HFFc6 (cell line): Measurements from ENCODE around the gene ATP5PO. TPM values are rescaled to one million over a fixed set of nuclear protein-coding genes. Genes with fewer than 3 reads are reported as not detected.

Experiments used
- DNase-seq: peaks from one replicate; pipeline ENCODE4 v3.0.0-alpha.2; 2018
- H3K27ac Mint-ChIP-seq: 2 replicates; pipeline ENCODE4 v1.8.0; 2020; ENCODE audit warnings: mild to moderate bottlenecking, mixed read lengths
- H3K27me3 Mint-ChIP-seq: 2 replicates; pipeline ENCODE4 v1.8.0; 2021; ENCODE audit warnings: mild to moderate bottlenecking, moderate library complexity, mixed read lengths; ENCODE audit not compliant: insufficient read depth
- H3K36me3 Mint-ChIP-seq: 2 replicates; pipeline ENCODE4 v1.8.0; 2021; ENCODE audit warnings: low read depth, mixed read lengths
- H3K4me1 Mint-ChIP-seq: 2 replicates; pipeline ENCODE4 v1.8.0; 2020; ENCODE audit warnings: low read depth, mixed read lengths
- H3K4me3 Mint-ChIP-seq: 2 replicates; pipeline ENCODE4 v1.8.0; 2020; ENCODE audit warnings: mild to moderate bottlenecking, moderate library complexity, mixed read lengths
- H3K9me3 Mint-ChIP-seq: 2 replicates; pipeline ENCODE4 v1.8.0; 2020; ENCODE audit warnings: mild to moderate bottlenecking, mixed read lengths
- total RNA-seq, 6 experiments: library from RNA; stranded (reverse); fragmentation: NEBNext Ultra II Directional; extraction: Animal tissue kit (Norgen Biotek cat#: 25700); gene quantifications; 2 replicates in 1 of 6; 3 replicates in 5 of 6; pipeline ENCODE4 v1.2.3, GENCODE V29; 2021
- TF ChIP-seq, protein P1 (sequence below): fragments of 200-600 bp; sonication (generic); IDR thresholded peaks from 2 replicates; pipeline ENCODE4 v1.5.0; 2021; ENCODE audit warnings: antibody characterized with exemption, mild to moderate bottlenecking

ATP5PO gene
- total RNA-seq, 6 experiments from 2014 or later, result 175 to 206 (median 192) TPM

DNA sequence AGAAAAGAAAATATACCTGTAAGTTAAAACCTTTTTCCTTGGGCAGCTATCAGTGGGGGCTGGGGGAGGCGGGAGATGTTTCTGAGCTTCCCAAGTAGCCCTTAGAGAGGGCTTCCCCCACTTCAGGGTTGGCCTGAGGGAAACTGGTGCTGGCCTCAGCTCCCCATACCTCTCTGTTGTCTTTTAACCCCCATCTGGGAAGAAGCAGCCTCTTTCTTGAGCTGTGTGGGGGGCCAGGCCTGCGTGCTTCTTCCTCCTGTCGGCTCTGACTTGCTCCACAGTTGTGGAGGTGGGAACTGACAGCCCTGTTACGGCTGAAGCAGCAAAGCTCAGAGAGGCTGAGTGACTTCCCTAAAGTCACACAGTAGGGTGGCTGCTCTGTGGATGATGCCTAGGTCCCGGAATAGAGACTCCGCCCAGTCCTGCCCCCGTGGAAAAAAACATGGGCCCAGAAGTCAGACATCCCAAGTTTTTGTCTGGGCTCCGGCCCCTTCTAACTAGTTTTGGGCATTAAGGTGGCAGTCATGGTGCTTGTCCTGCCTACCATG, 55.2 kb downstream of the ATP5PO start:
- no peak overlapping the region for H3K27ac Mint-ChIP-seq
- no peak for DNase-seq
- H3K9me3 Mint-ChIP-seq, result no peaks in the 10 kb centered on the region
- TF ChIP-seq, protein P1, sequence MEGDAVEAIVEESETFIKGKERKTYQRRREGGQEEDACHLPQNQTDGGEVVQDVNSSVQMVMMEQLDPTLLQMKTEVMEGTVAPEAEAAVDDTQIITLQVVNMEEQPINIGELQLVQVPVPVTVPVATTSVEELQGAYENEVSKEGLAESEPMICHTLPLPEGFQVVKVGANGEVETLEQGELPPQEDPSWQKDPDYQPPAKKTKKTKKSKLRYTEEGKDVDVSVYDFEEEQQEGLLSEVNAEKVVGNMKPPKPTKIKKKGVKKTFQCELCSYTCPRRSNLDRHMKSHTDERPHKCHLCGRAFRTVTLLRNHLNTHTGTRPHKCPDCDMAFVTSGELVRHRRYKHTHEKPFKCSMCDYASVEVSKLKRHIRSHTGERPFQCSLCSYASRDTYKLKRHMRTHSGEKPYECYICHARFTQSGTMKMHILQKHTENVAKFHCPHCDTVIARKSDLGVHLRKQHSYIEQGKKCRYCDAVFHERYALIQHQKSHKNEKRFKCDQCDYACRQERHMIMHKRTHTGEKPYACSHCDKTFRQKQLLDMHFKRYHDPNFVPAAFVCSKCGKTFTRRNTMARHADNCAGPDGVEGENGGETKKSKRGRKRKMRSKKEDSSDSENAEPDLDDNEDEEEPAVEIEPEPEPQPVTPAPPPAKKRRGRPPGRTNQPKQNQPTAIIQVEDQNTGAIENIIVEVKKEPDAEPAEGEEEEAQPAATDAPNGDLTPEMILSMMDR, result no peak
- H3K4me1 Mint-ChIP-seq, result peaks cover 2% of the 10 kb centered on the region
- no peak overlapping the region for H3K4me3 Mint-ChIP-seq
- H3K36me3 Mint-ChIP-seq, result no peaks in the 10 kb centered on the region
- H3K27me3 Mint-ChIP-seq, result peaks cover 19% of the 10 kb centered on the region

DNA sequence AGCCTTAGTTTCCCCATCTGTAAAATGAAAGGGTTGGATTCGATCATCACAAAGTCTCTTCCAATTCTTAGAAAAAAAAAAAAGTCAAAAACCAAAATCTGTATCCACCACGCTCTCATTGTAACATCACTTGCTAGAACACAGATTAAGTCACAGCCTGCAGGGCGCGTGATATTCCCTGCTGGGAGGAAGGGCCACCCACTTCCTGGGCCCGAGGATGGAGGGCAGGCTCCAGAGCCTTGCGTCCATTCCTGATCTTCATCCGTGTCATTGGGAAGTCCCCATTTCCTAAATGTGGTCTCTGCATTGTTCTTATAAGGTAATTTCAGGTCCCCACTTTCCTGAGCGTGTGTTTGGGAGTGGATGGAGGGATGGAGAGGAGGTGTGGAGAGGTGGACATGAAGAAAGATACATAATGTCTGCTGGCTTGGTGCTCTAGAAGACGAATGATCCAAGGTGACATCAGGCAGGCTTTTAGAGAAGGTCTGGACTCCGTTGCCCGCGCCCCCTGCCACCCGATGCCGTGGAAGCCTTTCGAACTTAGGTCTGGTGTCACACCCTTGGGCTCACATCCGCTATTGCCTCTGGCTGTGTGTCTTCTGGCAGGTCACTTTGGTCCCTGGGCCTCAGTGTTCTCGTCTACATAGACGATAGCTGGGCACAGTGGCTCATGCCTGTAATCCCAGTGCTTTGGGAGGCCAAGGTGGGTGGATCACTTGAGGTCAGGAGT, 56.1 kb downstream of the ATP5PO start:
- Mint-ChIP-seq H3K4me3 (no peak overlapping the region), H3K27me3 (peaks cover 13% of the 10 kb centered on the region), H3K9me3 (no peaks in the 10 kb centered on the region), H3K27ac (no peak overlapping the region), H3K36me3 (no peaks in the 10 kb centered on the region), H3K4me1 (peaks cover 11% of the 10 kb centered on the region)
- TF ChIP-seq, protein P1, result no peak
- DNase-seq, result no peak

DNA sequence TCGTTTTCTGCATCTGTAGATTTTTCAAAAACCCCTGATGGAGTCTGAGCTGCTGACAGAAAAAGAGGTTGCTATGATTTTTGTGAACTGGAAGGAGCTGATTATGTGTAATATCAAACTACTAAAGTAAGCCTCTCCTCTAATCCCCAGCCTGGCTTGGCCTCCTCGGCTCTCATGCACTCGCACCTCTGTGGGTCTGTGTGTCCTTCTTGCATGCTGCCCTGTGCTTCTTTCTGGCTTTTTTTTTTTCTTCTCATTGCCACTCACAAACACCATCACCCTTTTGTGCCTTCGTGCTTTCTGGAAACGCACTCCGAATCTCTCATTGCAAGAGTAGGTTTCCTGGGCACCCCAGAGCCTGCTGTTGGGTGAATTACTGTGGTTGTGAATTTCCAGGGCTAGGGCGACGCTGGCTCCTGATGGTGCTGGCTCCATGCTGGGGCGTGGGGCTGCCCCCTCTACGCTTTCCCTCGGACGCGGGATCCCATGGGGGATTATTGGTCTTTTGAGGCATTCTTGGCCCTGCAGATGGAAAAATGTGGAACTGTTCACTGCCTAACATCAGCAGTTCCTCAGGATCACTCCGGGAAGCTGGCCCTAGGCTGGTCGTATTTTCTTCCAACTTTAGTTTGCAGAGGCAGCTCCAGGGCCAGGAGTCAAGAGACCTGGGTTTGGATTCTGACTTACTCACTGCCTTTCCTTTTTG, 56.8 kb downstream of the ATP5PO start:
- Mint-ChIP-seq H3K4me3 (no peak overlapping the region), H3K27me3 (peaks cover 7% of the 10 kb centered on the region), H3K4me1 (peaks cover 15% of the 10 kb centered on the region), H3K9me3 (no peaks in the 10 kb centered on the region), H3K27ac (no peak overlapping the region), H3K36me3 (no peaks in the 10 kb centered on the region)
- TF ChIP-seq, protein P1, result no peak
- no peak for DNase-seq

DNA sequence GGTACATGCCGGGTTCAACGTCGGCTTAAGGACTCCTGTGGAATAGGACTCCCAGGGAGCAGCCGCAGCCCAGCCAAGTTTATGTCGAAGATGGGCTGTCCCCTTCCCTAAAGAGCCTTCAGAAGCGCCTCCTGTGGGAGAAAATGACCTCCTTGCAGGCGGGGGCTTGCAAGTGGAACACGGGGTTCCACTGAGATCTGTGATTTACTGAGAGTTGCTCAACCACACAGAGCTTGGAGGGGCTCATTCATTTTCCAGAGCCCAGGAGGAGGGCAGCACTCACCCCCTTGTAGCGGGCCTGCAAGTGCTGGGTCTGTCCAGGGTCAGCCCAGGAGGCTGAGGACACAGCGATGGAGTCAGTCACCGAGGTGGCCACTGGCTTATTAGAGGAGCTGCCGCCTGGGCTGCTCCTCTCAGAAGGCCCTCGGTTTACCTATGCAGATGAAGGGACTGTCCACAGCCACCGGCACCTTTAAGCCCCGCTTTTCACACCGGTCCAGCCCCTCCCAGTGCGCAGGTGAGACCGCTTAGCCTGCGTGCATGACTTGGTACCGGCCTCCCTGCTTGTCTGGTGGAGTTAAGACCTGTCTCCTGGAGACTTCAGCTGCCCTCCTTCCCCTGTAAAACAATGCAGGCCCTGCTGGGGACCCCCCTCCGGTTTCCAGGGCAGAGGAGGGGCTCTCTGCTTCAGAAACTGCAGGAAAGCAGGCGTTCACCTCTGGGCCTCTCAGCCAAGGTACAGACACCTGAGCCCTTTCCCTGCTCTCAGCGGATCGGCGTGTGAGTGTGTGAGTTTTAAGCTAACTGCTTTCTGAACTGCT, 57.5 kb downstream of the ATP5PO start:
- no peak overlapping the region for H3K27ac Mint-ChIP-seq
- H3K4me3 Mint-ChIP-seq, result no peak overlapping the region
- H3K4me1 Mint-ChIP-seq, result peaks cover 15% of the 10 kb centered on the region
- TF ChIP-seq, protein P1, result no peak
- no peaks in the 10 kb centered on the region for H3K9me3 Mint-ChIP-seq
- no peaks in the 10 kb centered on the region for H3K36me3 Mint-ChIP-seq
- no peak for DNase-seq
- H3K27me3 Mint-ChIP-seq, result peaks cover 10% of the 10 kb centered on the region

DNA sequence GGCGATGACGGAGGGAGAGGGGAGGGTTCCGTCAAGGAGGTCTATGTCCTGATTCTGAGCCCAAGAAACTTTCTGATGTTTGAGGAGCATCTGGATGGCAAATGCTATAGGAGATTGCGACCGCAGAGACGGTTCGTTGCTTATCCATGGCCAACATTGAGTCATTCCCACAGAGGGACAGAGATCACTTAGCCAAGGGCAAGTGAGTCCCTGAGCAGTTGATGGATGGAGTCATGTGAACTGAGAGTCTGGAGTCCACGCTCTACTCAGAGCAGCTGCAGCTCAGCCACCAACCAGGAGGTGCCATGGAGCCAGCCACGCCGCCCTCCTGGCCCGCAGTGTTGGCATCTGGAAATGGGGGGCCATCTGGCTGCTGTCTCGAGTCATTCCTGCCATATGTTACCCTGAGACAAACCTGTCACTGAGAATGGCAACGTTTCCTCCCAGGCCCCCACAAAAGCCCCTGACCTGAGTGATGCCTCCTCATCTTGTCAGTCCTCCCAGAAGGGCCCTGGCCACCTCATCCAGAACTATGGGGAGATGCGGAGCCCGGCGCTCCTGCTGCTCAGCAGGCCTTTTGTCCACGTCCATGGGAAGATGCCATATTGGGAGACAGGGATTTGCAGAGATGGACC, 58.6 kb downstream of the ATP5PO start:
- TF ChIP-seq, protein P1, result no peak
- Mint-ChIP-seq H3K4me3 (no peak overlapping the region), H3K36me3 (no peaks in the 10 kb centered on the region), H3K27ac (no peak overlapping the region), H3K9me3 (no peaks in the 10 kb centered on the region), H3K27me3 (peaks cover 7% of the 10 kb centered on the region), H3K4me1 (peaks cover 15% of the 10 kb centered on the region)
- DNase-seq, result no peak
